Neutrophil (primary cell): ENCODE measurements around the gene RING1.
"Not testable (repeated sequence)": the region's sequence is repeated elsewhere in the genome, so short reads cannot be mapped to it uniquely, and the experiment has no call there.

Source experiments
- H3K27ac ChIP-seq: fragments of 200-600 bp; sonication (generic); 2 replicates; pipeline ENCODE4 v1.5.1; 2016; ENCODE audit warnings: mild to moderate bottlenecking, moderate library complexity
- H3K27me3 ChIP-seq: fragments of 200-600 bp; sonication (generic); 2 replicates; pipeline ENCODE4 v1.6.0; 2016; ENCODE audit warnings: mild to moderate bottlenecking
- H3K36me3 ChIP-seq: fragments of 200-600 bp; sonication (generic); 2 replicates; pipeline ENCODE4 v1.5.1; 2017
- H3K4me1 ChIP-seq, 2 experiments: fragments of 200-600 bp in 1 of 2; sonication (generic) in 1 of 2; 1 replicate in 1 of 2; 2 replicates in 1 of 2; pipeline versions ENCODE4 v1.5.1 to v1.6.1; 2013 to 2016; ENCODE audit warnings: low read depth in 1 of 2, low read length in 1 of 2, mild to moderate bottlenecking in 1 of 2, moderate library complexity in 1 of 2; ENCODE audit not compliant: control insufficient read depth in 1 of 2, insufficient read depth in 1 of 2
- H3K4me3 ChIP-seq, 2 experiments: fragments of 200-600 bp in 1 of 2; sonication (generic) in 1 of 2; 1 replicate in 1 of 2; 2 replicates in 1 of 2; pipeline ENCODE4 v1.5.1; 2013 to 2016; ENCODE audit warnings: low read depth in 1 of 2, low read length in 1 of 2, mild to moderate bottlenecking in 1 of 2, moderate library complexity in 1 of 2
- H3K9me3 ChIP-seq: fragments of 200-600 bp; sonication (generic); 2 replicates; pipeline ENCODE4 v1.5.1; 2016
- CTCF ChIP-seq: fragments of 200-600 bp; sonication (generic); IDR thresholded peaks from 2 replicates; pipeline ENCODE4 v1.5.1; 2016; ENCODE audit warnings: antibody characterized with exemption

The RING1 gene

GRCh38 chr6:33215271-33216116 is 7.2 kb downstream of the RING1 start:
- H3K4me3 ChIP-seq = no peak overlapping the region
- H3K27me3 ChIP-seq = peaks cover 47% of the 10 kb centered on the region
- peaks cover 12% of the 10 kb centered on the region in 2 experiments for H3K4me1 ChIP-seq
- TF ChIP-seq CTCF = no peak
- no peaks in the 10 kb centered on the region for H3K9me3 ChIP-seq
- H3K36me3 ChIP-seq = peaks cover 9% of the 10 kb centered on the region
- H3K27ac ChIP-seq = no peak overlapping the region

DNA sequence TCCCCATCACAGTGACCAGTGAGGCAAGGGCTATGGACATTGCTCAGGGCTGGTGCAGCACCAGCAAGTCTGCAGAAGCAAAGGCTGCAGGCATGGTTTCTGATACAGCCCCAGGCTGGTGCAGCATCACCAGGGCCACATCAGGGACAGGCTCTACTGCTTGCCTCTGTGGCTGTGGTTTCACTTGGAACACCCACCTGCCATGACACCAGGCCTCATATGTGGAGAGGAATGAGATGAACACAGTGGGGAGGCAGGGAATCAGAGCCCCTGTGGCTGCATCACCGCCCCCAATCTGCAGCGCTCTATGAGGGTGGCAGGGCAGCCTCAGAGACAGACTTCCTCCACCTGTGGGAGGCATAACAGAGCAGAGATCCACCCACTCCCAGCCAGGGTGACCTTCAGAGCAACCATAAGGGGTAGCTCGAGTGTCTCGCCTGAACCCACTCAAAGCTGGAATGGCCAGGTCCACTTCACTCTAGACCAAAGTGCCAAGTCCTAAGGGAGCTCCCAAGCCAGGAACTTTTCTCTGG is 7.9 kb downstream of the RING1 start:
- TF ChIP-seq CTCF = no peak
- peaks cover 12% of the 10 kb centered on the region in 2 experiments for H3K4me1 ChIP-seq
- H3K4me3 ChIP-seq = no peak overlapping the region
- H3K9me3 ChIP-seq = no peaks in the 10 kb centered on the region
- peaks cover 9% of the 10 kb centered on the region for H3K36me3 ChIP-seq
- H3K27me3 ChIP-seq = peaks cover 50% of the 10 kb centered on the region
- no peak overlapping the region for H3K27ac ChIP-seq

DNA sequence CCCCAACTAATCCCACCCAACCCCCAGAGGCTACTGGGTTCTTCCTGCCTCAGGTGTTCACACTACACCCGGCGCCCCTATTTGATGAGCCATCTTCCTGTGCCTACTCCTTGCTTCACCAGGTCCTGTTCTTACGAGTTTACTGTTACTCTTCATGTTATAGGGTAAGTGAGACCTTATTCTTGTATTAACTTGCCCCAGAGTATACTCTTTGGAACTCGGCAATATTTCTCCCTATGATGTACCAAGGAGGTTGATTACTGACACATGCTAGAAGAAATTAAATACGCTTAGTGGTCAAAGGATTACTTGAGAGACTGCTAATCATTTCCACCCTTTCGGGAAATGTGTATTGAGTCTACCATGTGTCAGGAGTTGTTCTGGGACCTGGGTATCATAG is 8.9 kb downstream of the RING1 start:
- H3K4me1 ChIP-seq = peaks cover 12% of the 10 kb centered on the region in 2 experiments
- peaks cover 58% of the 10 kb centered on the region for H3K27me3 ChIP-seq
- no peak for TF ChIP-seq CTCF
- peaks cover under 1% of the 10 kb centered on the region for H3K36me3 ChIP-seq
- H3K27ac ChIP-seq = no peak overlapping the region
- H3K9me3 ChIP-seq = no peaks in the 10 kb centered on the region
- H3K4me3 ChIP-seq = no peak overlapping the region

- peaks cover 10 to 11% of the 10 kb centered on the region in 2 experiments for H3K4me1 ChIP-seq
- no peak for TF ChIP-seq CTCF
- H3K9me3 ChIP-seq = no peaks in the 10 kb centered on the region
- H3K36me3 ChIP-seq = no peaks in the 10 kb centered on the region
- H3K4me3 ChIP-seq = no peak overlapping the region
- no peak overlapping the region for H3K27ac ChIP-seq
- H3K27me3 ChIP-seq = peaks cover 58% of the 10 kb centered on the region
Observed at GRCh38 chr6:33217681-33218080, 9.4 kb downstream of the RING1 start.

DNA sequence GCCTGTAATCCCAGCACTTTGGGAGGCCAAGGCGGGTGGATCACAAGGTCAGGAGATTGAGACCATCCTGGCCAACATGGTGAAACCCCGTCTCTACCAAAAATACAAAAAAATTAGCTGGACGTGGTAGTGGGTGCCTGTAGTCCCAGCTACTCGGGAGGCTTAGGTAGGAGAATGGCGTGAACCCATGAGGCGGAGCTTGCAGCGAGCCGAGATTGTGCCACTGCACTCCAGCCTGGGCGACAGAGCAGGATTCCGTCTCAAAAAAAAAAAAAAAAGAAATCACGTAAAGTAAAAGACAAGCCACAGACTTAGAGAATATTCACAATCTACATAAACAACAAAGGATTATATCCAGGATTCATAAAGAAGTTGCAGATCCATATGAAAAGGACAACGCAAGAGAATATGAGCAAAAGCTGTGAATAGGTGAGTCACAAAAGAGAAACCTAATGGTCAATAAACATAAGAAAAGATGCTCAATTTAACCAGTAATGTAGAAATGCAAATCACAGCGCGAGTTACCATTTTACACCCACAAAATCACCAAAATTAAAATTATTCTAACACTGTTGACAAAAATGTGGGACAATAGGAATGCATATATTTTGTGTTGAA is 18.3 kb downstream of the RING1 start:
- H3K4me1 ChIP-seq, H3K9me3 ChIP-seq, H3K27ac ChIP-seq, H3K4me3 ChIP-seq, H3K36me3 ChIP-seq: not testable (repeated sequence)
- peaks cover 90% of the 10 kb centered on the region for H3K27me3 ChIP-seq

- Histone ChIP-seq H3K27ac (no peak overlapping the region), H3K4me3 (no peak overlapping the region), H3K4me1 (no peaks in the 10 kb centered on the region), H3K36me3 (no peaks in the 10 kb centered on the region), H3K9me3 (no peaks in the 10 kb centered on the region), H3K27me3 (peaks cover 51% of the 10 kb centered on the region)
- TF ChIP-seq CTCF = no peak
Observed at GRCh38 chr6:33235221-33235634, 26.9 kb downstream of the RING1 start.
